HFF-Myc (cell line): ENCODE data around the gene LGALS4.

Experiments
- DNase-seq: peaks from one replicate; pipeline ENCODE4 v3.0.0-alpha.2; 2011; ENCODE audit warnings: low read depth; ENCODE audit errors: extremely low read depth
- H3K4me3 ChIP-seq: replicated peaks from 2 replicates; pipeline ENCODE4 v1.5.1; 2011; ENCODE audit warnings: low read depth, mild to moderate bottlenecking, control low read depth, low read length
- CTCF ChIP-seq: IDR thresholded peaks from 2 replicates; pipeline ENCODE4 v1.5.1; 2012; ENCODE audit warnings: mild to moderate bottlenecking, low read depth, low read length, control low read depth; ENCODE audit errors: missing control alignments

LGALS4 gene

GRCh38 chr19:38841787-38842438, 29.2 kb upstream of the LGALS4 start:
- H3K4me3 ChIP-seq, result no peak overlapping the region
- DNase-seq, result no peak
- TF ChIP-seq CTCF, result no peak

- no peak overlapping the region for H3K4me3 ChIP-seq
- no peak for DNase-seq
- no peak for TF ChIP-seq CTCF
Observed at GRCh38 chr19:38841180-38841766, 28.5 kb upstream of the LGALS4 start.

- no peak for TF ChIP-seq CTCF
- DNase-seq, result no peak
- no peak overlapping the region for H3K4me3 ChIP-seq
Observed at GRCh38 chr19:38840583-38840968, 27.8 kb upstream of the LGALS4 start.

GRCh38 chr19:38839816-38840582, 27.3 kb upstream of the LGALS4 start:
- DNase-seq, result no peak
- no peak overlapping the region for H3K4me3 ChIP-seq
- no peak for TF ChIP-seq CTCF

- no peak for DNase-seq
- TF ChIP-seq CTCF, result no peak
- no peak overlapping the region for H3K4me3 ChIP-seq
Observed at GRCh38 chr19:38838986-38839761, 26.4 kb upstream of the LGALS4 start.

GRCh38 chr19:38838208-38838985, 25.7 kb upstream of the LGALS4 start:
- no peak for TF ChIP-seq CTCF
- no peak overlapping the region for H3K4me3 ChIP-seq
- DNase-seq, result no peak
